ENCODE results near the gene POU3F3.

POU3F3 gene

DNA sequence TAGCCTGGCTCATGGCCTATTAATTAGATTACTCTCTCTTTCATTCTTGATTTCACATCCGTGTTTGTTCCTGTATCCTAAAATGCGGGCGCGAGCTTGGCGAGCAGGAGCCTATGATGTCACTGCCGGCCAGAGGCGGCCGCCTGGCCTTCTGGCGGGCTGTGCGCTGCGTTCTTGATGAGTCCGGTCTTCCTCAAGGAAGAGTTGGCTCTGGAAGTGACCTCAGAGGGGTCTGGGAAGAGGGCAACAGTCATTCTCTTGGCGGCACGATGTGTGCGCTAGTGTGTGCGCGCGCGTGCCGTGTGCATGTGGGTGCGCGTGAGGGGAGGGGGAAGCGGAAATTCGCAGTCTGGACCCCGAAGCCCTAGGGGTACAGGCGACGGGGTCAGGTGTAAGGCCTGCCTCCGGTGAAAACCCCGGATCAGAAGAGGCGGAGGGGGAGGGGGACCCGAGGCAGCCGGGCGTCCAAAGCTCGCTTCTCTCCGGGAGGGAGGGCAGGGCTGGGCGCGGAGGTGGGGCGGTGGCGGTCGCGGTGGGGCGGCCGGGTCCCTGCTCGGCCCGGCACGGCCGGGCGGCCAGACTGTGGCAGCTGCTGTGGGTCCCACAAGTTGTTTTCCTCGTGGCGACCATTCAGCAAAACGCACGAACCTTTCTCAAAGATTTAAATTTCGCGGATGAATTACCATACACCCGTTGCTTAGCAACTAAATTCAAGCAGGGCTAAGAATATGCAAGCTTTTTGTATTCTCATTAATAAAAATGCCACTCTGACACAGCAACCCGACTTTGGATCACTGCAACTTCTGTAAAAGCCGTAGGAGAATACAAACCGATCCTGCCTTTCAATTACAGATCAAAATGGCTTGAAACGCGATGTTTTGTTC is 8.4 kb downstream of the POU3F3 start:
- no peak for DNase-seq

DNA sequence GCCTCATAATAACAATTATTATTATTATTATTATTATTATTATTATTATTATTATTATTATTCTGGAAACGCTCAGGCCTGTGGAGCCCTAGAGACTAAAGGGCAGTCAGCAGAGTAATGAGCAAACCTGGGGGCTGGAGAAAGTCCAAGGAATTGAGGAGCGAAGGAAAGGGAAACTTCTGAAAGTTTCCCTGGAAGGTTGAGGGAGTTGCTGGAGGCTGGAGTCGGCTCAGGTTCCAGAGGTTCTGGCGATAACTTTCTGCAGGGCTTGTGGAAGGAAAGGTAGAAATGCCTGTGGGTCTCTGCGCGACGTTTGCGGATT is 9.2 kb downstream of the POU3F3 start:
- no peak for DNase-seq

DNA sequence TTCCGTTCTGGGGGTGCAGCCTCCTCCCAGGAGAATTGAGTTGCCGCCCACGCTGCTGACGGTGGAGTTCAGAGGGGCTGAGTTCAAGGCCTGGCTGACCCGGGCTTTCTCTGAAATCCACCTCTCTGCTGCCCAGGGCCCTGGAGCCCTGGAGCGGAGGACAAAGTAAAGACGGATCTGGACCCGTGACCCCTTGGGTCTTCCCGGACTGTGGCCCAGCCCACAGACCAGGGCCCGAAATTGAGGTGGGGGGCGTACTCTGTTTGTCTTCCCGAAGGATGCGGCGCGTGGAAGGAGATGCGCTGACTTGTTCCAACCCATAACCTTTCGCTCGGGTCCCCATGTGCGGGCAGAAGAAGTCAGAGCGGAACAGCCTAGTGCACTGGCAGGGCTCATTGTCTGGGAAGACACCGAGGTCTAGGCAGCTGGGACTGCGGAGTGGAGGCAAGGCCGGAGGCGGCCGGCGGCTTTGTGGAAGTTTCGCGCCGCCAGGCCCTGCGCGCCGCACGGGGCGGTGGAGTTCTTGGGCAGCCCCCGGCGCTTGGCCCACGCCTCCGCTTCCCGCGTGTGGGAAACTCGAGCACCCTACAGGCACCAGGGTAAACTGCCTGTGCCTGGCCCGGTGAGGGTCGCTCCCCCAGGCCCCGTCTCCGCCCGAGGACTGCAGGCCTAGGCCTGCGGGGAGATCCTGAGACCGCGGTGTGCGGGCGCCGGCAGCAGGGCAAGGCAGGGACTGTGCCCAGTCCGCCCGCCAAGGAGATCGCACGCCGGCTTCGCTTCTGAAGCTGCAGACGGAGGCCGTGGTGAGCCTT is 9.8 kb downstream of the POU3F3 start:
- DNase-seq = no peak

DNA sequence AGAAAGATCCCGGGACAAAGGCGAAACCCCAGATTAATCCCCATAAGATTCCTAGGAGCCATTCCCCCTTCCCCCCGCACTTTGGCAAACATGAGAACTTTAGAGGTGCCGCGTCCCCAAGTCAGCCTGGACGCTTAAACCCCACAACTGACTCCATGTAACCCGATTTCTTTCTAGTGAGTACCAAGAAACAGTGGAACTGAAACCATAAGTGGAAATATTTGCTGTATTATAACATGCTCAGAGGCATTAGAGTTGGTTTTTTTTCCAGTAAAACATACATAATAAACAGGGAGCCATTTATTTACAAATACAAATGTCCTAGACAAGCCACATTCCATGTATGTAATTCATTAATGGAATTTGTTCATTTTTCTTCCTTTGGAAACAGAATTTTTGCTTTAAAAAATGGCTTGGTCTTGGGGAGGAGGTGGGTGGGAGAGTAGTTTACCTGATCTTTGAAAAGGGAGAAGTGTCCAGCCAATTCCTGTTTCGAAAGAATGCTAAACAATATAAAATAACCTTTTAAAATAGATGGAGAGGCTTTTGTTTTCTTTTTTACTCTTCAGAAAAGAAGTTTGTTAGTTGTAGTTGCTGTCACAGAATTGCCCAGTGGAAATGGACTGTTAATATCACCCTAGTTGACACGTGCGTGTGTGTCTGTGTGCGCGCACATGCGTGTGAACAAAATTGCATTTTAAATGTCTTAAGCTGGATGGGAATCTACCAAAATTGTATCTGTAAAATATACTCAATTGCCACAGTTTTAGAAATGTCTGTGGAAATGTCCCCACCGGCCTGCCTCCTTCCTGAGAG is 10.6 kb downstream of the POU3F3 start:
- no peak for DNase-seq

DNA sequence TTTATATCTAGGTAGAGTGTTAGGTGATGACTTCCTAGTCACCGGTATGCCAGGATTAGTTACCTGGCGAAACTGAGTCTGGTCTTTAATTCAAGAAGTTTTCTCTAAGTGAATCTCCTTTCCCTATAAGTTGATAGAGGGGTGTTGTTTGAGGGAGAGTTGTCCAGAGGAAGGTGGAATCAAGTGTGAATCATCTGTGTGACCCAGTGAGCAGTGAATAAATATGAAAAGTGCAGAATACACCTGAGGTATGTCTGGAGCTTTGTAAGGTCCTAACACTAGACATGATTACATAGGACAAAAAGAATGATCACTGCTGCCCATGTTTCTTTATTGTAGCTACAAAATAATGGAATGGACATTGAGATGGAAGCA is 11.2 kb downstream of the POU3F3 start:
- no peak for DNase-seq

DNA sequence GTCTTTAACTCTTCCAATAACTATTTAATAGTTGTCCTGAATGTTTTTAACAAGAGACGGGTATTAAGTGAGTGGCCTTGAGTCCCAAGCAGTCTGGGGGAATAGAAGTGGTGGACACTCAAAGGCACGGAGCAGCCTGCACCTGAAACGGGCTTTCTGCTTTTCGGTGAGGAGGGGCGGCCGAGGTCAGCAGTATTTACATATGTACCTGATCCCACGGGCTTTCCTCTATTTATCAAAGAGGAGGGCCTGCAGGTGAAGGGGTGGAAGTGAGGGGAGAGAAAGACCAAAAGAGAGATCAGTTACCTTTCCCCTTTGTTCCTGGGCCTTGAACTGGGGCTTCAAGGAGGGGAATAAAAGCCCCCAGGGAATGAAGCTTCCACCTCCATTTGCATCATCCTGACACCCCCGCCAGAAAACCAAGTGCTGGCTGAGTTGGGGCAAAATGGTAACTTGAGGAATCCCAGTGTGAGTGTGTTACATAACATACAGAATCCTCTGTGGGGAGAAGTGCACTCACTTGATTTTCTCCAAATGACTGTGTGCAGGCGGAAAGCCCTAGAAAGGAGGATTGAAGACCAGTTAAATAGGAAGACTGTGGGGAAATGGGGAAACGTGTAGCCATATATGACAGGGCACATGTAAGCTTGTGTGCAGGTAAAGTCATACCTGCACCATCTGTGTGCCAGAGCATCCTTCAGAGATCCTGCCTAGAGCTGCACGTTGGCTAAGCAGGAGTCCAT is 12.4 kb downstream of the POU3F3 start:
- no peak for DNase-seq

DNA sequence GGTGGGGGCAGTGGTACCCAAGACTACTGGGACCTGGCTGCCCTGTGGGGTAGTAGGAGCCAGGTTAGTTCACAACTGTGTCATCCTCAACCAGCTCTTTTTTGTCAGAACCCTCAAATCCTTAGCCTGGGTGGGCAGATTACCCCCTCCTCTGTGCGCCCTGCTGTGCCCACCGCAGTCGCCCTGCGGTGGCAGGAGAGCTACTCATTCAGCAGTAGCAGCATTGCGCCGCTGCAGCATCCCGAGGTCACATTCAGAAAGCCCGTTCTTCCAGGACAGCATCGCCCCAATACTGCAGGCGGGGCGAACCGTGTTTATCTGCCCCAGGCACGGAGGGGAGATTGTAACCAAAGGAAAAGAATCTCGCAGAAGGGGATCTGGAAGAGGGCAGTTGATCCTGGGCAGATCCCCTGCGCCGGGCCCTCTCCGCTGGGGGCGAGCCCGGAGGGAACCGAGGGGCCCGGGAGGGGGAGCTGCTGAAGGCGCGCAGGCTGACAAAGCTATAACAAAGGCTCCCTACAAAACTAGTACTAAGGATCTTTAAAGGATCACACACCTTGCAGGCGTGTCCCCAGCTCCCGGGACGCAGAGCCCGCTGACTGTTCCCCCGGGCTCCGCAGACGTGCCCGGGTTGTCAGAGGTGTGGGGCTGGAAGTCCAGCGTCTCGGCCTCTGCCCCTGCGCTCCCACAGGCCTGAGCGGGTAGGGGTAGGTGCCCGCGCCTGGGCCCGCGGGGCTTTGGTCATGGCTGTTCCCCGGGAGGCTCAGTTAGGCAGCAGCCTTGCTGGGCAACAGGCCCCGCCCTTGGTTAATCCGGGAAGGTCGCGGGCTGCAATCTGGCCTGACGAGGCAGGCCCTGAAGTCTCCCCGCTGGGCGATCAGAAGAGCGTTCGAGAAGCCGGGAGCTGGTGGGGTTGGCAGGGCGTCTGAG is 13.2 kb downstream of the POU3F3 start:
- DNase-seq = no peak

DNA sequence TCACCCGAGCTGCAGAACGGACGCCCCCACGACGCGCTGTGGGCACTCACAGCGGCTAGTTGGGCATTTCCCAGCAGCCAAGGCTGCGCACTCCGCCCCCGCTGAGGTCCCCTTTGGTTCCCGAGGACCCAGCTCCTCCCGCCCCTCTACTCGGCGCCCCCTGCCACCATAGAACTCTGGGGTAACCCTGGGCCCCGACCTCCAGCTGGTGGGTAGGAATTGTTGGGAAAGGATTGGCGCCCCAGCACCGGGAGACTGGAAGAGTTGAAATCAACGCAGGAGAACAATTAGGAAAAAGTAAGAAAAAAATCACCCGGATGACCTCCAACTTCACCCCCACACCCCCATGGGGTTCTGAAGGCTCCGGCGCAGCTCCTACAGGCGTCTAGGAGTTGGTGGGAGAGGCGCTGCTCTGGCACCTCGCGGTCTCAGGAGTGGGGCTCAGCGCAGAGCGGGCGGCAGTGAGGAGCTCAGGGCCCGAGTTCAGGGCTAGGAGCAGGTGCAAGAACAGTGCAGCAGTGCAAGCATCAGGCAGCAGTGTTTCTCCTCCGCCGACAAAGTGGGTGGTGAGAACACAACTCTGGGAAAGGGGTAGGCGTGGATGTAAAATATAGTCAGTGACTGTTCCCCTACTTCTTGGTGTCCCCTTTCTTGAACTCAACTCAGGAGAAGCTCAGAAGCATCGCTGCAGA is 14.0 kb downstream of the POU3F3 start:
- no peak for DNase-seq

DNA sequence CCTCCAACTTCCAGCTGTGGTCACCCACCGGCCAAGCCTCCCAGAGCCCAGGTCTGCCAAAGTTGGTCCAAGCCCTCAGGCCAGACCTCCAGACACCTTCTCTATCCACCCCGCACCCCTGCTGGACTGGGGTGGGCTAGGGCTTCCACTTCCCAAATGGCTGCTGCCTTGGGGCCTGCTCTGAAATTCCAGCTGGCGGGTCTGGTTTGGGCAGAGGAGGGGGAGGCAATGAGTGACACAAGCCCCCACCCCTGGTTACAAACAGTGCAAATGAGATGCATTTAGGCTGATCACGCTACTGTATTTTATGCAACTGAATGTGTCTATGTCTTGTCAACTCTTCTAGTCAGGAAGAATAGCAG is 14.6 kb downstream of the POU3F3 start:
- no peak for DNase-seq

DNA sequence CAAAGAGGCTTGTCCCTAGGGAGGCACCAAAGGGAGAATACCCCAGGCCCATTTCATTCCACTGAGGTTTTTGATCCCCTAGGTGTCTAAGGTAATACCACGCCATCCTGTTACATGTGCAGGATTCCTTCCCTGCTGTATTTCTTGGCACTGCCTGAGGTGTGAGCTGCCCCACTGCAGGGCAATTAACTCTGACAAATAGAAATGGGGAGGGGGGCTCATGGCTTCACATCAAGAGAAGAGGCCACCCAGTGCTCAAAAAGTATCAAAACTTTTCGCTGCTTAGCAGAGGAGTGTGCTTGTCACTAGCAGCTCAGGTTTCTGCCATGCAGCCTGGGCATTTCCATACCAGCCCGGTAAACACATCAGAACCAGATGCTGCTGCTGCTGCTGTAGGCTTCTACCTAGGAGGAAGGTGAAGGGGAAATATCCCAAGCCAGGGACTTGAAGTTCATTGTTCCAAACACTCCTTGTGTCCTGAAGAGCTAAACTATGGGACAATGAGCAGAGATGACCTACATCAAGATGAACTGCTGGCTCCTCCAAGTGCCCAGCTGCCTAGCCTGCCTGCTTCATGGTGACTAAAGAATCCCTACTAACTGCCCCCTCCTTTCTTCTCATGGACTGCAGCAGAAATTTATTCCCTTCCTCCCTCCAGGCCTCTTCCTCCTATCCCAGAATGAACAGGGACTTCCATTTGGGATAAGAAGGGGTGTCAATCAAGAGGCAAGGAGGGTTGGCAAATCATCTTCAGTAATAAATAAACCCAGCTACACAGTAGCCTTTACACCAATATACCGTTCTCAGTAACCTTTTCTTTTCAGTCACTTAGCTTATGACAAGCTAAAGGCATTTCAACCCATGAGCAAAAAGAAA is 16.4 kb downstream of the POU3F3 start:
- no peak for DNase-seq

DNA sequence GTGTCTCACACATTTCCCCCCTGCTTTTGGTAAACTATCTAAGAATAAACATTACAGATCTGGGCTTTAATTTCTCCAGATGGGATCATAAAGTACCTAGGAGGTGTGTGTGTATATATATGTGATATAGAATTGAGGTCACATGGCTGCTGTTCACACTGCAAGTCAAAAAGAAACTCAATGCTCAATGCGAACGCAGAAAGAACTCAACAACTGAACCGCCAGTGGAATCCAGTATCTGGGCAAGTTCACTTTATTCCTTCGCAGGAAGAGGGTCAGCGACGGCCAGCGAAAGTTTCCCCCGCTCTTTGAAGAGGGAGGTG is 17.7 kb downstream of the POU3F3 start:
- DNase-seq = no peak

DNA sequence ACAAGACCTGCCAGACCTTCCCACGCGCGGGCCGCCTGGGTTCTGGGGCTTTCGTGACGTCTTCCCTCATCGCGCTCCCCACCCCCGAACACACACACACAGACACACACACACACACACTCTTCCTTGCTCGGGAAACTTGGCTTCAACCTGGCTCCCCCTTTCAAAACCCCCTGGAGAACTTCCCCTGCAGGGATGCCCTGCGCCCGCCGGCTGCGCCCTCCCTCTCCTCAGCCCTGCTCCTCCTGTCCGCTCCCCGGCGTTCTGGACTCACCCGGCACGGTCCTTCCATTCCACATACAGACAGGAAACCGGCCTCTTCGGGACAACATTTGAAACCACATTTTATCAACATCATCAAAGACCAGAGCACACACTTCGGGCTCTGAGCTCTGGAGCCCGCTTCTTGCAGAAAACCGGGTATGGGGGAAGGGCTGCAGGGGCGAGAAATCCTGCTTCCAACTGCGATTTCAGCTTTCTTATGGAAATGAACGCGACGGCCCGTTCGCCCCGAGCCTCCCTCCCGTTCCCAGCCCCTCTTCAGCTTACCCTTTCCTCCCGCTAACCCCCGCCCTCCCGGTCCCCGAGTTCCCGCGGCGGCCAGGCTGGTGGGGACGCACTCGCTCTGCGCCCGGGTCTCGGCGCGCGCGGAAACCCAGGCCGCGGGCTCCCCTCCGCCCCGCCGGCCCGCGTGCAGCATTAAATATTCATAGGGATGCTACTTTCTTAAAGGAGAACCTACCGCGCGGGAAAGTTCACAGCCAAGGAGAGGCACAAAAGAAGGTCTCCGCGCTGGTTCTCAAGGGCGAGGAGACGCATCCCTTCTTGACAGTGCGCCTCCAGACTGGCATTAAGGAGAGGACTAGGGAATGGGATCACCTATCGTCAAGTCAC is 18.3 kb downstream of the POU3F3 start:
- no peak for DNase-seq

DNA sequence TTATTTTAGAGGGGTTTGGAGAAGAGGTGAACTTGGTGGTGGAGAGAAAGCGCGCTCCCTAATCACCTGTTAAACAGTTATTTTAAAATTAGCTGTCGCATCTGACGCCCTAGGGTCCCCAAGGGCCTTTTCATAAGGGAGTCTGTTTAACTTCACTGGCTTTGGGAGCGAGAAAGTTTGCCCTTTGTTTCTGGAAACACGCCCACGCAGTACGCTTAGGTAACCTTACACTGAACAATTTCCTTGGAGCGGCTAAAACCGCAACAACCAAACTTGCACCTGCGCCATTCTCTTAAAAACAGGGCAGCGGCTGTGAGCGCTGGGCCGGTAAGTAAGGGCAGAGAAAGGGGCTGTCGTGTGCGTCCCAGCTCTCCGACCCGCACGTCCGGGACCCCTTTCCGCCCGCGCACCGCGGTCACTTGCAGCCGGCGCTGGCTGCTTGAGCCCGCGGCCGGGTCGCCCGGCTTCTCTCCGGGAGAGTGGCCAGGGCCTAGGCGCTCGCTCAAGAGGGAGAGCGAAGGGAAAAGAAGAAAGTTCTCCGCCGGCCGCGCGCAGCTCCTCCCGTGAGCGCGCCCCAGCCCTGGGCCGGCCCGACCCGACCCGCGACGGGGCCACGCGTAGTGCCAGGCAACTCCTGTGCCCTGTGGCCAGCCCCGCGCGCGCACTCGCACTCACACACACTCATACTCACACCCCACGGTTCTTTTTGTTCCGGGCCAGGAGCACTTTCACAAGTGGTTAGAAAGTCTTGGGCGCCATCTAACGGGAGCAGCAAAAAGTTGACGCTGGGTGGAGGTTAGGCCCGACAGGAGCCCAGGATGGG is 19.2 kb downstream of the POU3F3 start:
- no peak for DNase-seq

DNA sequence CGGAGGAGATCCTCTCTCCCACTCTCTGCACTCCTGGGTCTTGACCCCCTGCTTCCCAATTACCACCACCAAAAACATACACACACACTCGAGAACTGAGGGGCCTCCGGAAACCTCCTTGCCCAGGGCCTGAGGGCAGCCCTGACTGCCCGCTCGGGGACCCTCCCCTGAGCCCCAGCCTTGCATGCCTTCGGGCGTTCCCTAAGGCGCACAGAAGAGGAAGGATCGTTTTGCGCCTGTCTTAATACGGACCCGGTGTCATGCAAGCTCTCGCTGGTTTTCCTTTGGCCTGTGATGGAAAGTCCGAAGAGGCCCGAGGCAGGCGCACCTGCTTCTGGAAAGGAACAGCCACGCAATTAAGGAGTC is 19.8 kb downstream of the POU3F3 start:
- no peak for DNase-seq

DNA sequence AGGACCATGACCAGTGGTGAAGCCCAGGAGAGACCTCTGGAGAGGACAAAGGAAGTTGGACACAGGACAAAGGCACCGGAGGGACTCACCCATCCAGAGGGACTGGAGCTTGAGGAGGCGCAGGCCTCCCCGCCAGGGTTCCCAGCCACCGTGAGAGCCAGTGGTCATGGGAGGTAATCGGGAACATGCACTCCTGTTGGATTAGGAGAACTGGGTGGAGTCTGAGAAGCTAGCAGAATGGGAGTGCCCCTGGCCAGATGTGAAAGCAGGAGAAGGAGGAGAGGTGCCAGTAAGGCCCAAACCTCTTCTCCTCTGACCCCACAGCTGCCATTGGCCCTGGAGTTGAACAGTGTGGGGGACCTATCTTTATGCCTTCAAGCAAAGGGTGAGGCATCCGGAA is 20.3 kb downstream of the POU3F3 start:
- no peak for DNase-seq

DNA sequence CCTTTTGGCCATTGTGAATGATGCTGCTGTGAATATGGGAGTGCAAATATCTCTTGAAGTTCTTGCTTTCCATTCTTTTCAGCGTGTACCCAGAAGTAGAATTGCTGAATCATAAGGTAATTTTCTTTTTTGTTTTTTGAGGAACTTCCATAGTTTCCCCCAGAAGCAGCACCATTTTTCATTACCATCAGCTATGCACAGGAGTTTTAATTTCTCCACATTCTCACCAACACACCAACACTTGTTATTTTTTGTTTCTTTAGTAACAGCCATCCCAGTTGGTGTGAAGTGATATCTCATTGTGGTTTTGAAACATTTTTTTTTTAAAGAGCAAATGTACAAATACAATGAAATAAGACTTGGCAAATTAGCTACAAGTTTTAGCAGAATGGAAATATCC is 21.3 kb downstream of the POU3F3 start:
- DNase-seq = no peak

DNA sequence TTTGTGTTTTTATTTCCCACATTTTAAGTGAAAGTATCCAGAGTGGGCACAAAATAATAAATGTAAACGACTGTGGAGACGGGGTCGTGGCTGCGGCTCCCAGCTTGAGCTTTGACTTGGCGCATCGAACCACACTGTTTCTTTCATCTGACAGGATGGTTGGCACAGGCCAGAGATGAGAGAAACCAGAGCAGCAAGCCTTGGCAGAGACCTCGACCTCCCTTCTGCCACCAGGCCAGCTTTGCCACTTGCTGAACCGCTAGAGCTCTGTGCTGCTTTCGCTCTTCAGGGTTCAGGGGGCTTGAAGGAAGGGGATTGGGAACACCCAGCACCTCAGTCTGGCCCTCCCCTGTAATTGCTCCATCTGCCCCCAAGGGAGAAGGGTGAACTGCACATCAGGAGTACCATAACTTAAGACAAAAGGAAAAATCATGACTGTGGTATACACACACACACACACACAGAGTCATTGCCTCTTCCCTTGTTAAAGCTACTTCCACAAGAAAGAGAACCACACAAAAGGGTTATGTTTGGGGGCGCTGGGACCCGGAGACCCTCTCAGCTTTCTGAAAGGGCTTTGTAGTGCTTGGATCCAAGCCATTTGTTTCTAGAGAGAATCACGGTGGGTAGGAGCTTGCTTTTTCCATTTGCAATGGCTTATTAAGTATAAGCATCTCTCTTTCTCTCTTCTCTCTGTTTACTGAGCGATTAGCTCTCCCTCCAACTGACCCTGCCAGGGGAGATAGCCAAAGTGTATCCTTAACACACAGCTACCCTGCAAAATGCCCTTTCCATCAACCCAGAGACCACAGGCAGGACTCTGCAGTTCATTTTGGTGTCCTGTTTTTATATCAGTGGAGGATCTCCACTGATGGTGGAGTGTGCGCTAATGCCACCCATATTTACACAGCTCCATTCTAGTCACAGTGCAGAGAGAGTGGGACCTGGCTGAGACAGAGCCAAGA is 23.0 kb downstream of the POU3F3 start:
- no peak for DNase-seq
